Left ventricle myocardium superior (tissue), 1 donor: Measurements from ENCODE around the gene FADS2. TPM values are rescaled to one million over a fixed set of nuclear protein-coding genes. Genes with fewer than 3 reads are reported as not detected.

Source experiments
- ATAC-seq: fragments of 200-7000 bp; cut with Tn5 transposase; one replicate; pipeline ENCODE4 v1.9.1; 2020; ENCODE audit warnings: mild to moderate bottlenecking, moderate library complexity
- DNase-seq: peaks from one replicate; pipeline ENCODE4 v3.0.0-alpha.2; 2020
- intact Hi-C: fragments of 100-400 bp; cut with micrococcal nuclease; formaldehyde crosslinking; loops from one replicate; pipeline ENCODE4 v1.11.0; 2022
- total RNA-seq: library from RNA; stranded (reverse); fragmentation: NEBNext Ultra II Directional; extraction: Animal tissue kit (Norgen Biotek cat#: 25700); gene quantifications from one replicate; pipeline ENCODE4 v1.2.1, GENCODE V29; 2021
- donor health status: DM: no; HTN: yes; CAD: no; lungs with severe emphysema.

Gene FADS2
- total RNA-seq, 1 donor from 2014 or later, result 24.7 TPM

- no peak for ATAC-seq
- DNase-seq, result no peak
- intact Hi-C loops, result loop anchor here (10.0 kb wide), 1 partner anchor 211 kb away; no protein-coding TSS in a partner anchor
Observed at GRCh38 chr11:61893981-61894380, 65.9 kb downstream of the FADS2 start.

GRCh38 chr11:61895046-61895717 is 67.1 kb downstream of the FADS2 start:
- DNase-seq (no peak), ATAC-seq (no peak)
- intact Hi-C loops, result loop anchor here (5.0 to 10.0 kb wide), 2 partner anchors 52 to 210 kb away; no protein-coding TSS in a partner anchor

GRCh38 chr11:61895718-61896059 is 67.6 kb downstream of the FADS2 start:
- ATAC-seq (no peak), DNase-seq (no peak)
- intact Hi-C loops, result loop anchor here (5.0 to 10.0 kb wide), 2 partner anchors 52 to 209 kb away; no protein-coding TSS in a partner anchor

GRCh38 chr11:61896665-61897386 is 68.7 kb downstream of the FADS2 start:
- ATAC-seq (no peak), DNase-seq (no peak)
- intact Hi-C loops, result loop anchor here (5.0 to 10.0 kb wide), 2 partner anchors 50 to 208 kb away; no protein-coding TSS in a partner anchor

GRCh38 chr11:61897387-61898246 is 69.5 kb downstream of the FADS2 start:
- intact Hi-C loops, result loop anchor here (5.0 to 10.0 kb wide), 2 partner anchors 50 to 207 kb away; no protein-coding TSS in a partner anchor
- peak; percentile 86 for DNase-seq
- peak; percentile 71 for ATAC-seq

GRCh38 chr11:61898247-61898582 is 70.1 kb downstream of the FADS2 start:
- DNase-seq (no peak), ATAC-seq (no peak)
- intact Hi-C loops, result loop anchor here (5.0 to 10.0 kb wide), 2 partner anchors 49 to 207 kb away; no protein-coding TSS in a partner anchor

GRCh38 chr11:61899146-61899841 is 71.2 kb downstream of the FADS2 start:
- ATAC-seq, result peak; percentile 83
- intact Hi-C loops, result loop anchor here (5.0 to 10.0 kb wide), 2 partner anchors 48 to 206 kb away; no protein-coding TSS in a partner anchor
- peak; percentile 91 for DNase-seq

GRCh38 chr11:61900251-61900650 is 72.2 kb downstream of the FADS2 start:
- DNase-seq, result no peak
- ATAC-seq, result no peak
- intact Hi-C loops, result no loop called here

- ATAC-seq (no peak), DNase-seq (no peak)
- intact Hi-C loops, result no loop called here
Observed at GRCh38 chr11:61901397-61901796, 73.3 kb downstream of the FADS2 start.

- no peak for DNase-seq
- ATAC-seq, result no peak
- intact Hi-C loops, result no loop called here
Observed at GRCh38 chr11:61902313-61902712, 74.2 kb downstream of the FADS2 start.

GRCh38 chr11:61903845-61904244 is 75.7 kb downstream of the FADS2 start:
- intact Hi-C loops, result no loop called here
- ATAC-seq (no peak), DNase-seq (no peak)

- intact Hi-C loops, result no loop called here
- no peak for DNase-seq
- ATAC-seq, result peak; percentile 58
Observed at GRCh38 chr11:61904539-61905048, 76.5 kb downstream of the FADS2 start.

- intact Hi-C loops, result no loop called here
- no peak for DNase-seq
- no peak for ATAC-seq
Observed at GRCh38 chr11:61905067-61905696, 77.1 kb downstream of the FADS2 start.

- no peak for ATAC-seq
- no peak for DNase-seq
- intact Hi-C loops, result no loop called here
Observed at GRCh38 chr11:61905801-61906521, 77.9 kb downstream of the FADS2 start.

GRCh38 chr11:61906522-61906909 is 78.4 kb downstream of the FADS2 start:
- intact Hi-C loops, result no loop called here
- ATAC-seq (no peak), DNase-seq (peak; percentile 12)

- intact Hi-C loops, result no loop called here
- peak; percentile 25 for DNase-seq
- no peak for ATAC-seq
Observed at GRCh38 chr11:61907282-61907681, 79.2 kb downstream of the FADS2 start.

GRCh38 chr11:61907871-61908729 is 80.0 kb downstream of the FADS2 start:
- intact Hi-C loops, result no loop called here
- DNase-seq (peak; percentile 27), ATAC-seq (no peak)
